Fibroblast of gingiva (primary cell): ENCODE data around the gene PTRH2.

Experiments
- DNase-seq: peaks from one replicate; pipeline ENCODE4 v3.0.0-alpha.2; 2011; ENCODE audit warnings: low read depth

Gene PTRH2

GRCh38 chr17:59669411-59669810 lies 37.8 kb downstream of the PTRH2 start:
- no peak for DNase-seq

GRCh38 chr17:59668816-59669215 lies 38.4 kb downstream of the PTRH2 start:
- peak; percentile 89 for DNase-seq

GRCh38 chr17:59666235-59666634 lies 41.0 kb downstream of the PTRH2 start:
- DNase-seq, result no peak

GRCh38 chr17:59656624-59657023 lies 50.6 kb downstream of the PTRH2 start:
- DNase-seq, result peak; percentile 86

- peak; percentile 83 for DNase-seq
These were observed 55.1 kb downstream of the PTRH2 start for GRCh38 chr17:59652119-59652518.

GRCh38 chr17:59651346-59651745 lies 55.9 kb downstream of the PTRH2 start:
- DNase-seq, result no peak

GRCh38 chr17:59650642-59651041 lies 56.6 kb downstream of the PTRH2 start:
- DNase-seq, result no peak

GRCh38 chr17:59649886-59650285 lies 57.3 kb downstream of the PTRH2 start:
- no peak for DNase-seq
